GM04504 (cell line): ENCODE results near the gene MCF2L2.

ENCODE experiments used
- DNase-seq: peaks from one replicate; pipeline ENCODE4 v3.0.0-alpha.2; 2012; ENCODE audit warnings: low read depth

MCF2L2 gene

DNA sequence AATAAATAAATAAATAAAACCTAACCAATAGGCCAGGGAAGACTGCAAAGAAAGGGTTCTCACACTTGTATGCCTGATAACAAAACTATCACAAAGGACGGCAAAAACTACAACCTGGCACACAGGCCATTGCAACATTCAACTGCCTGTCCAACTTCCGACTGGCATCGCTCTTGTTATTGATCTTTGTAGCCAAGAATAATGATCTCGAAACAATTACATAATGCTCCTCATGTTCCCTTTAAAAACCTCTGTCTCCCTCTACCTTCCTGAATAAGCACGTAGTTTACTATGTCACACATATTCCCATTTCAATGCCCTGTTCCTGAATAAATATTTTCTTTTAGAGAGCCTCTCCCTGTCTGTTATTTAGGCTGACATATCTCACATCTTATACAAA is 101.1 kb downstream of the MCF2L2 start:
- DNase-seq, result no peak

DNA sequence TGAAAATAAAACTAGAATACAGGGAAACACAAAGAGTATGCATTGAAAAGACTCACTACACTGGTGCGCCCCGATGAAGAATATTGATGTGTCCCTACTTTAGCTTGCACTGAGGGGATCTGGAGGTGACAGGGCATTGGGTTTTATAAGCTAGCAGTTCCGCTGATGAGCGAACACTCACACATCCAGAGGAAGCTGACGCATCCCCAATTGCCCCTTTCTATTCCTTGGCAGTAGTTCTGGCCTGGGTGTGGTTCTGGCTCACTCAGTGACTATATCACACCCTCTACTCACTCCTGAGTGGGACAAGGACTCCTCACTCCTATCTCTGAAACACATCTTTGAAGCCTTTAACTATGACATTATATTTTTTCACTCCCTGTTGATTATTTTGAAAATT is 104.3 kb downstream of the MCF2L2 start:
- DNase-seq, result no peak

DNA sequence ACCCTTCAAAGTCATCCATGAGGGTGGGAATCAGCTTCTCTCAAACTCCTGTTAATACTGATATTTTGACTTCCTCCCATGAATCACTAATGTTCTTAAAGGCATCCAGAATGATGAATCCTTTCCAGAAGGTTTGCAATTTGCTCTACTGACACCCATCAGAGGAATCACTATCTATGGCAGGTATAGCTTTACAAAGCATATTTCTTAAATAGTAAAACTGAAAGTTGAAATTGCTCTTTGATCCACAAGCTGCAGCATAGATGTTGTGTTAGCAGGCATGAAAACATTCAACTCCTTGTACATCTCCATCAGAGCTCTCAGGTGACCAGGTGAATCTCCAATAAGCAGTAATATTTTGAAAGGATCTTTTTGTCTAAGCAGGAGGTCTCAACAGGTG is 109.0 kb downstream of the MCF2L2 start:
- no peak for DNase-seq

DNA sequence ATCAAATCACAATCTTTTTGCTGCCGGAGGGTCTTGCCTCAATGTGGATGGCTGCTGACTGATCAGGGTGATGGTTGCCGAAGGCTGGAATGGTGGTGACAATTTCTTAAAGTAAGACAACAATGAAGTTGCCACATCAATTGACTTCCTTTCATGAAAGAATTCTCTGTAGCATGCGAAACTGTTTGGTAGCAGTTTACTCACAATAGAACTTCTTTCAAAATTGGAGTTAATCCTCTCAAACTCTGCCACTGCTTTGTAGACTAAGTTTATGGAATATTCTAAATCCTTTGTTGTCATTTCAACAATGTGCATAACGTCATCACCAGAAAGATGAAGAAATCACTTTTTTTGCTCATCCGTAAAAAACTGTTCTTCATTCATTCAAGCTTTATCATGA is 109.5 kb downstream of the MCF2L2 start:
- DNase-seq, result no peak

DNA sequence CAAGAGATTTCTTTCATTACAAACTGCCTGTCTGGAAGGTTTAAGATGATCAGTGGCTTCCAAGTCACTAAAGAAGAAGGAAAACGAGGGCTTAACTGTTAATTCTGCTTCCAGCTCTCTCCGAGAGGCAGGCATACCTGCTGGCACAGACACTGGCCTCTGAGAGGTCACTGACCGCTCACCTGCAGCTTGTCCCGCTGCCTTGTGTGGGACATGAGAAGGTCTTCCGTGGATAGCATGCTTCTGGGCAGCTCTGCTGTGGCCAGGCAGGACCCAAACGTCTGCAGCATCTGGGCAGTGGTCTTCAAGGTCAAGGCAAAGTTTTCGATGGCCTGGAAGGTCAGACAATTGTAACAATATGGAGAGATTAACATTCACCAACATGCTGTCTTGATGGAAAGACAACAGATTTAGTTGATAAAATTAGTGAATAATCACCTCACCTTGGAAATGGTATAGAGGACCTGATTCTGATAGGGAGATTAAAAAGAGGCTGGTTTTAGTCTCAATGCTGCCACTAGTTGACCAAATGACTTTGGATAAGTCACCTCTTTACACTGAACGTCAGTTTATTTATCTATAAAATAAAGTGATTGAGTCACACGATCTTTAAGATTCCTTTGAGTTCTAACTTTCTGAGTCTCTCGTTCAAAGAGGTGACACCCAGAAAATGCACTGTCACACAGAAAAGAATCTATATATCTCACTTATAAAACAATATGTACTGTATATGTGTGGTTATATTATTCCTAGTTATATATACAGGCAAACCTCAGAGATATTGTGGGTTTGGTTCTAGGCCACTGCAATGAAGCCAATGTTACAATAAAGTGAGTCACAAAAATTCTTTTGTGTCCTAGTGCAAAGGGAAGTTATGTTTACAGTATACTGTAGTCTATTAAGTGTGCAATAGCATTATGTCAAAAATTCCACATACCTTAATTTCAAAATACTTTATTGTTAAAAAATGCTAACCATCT is 110.2 kb downstream of the MCF2L2 start:
- no peak for DNase-seq

DNA sequence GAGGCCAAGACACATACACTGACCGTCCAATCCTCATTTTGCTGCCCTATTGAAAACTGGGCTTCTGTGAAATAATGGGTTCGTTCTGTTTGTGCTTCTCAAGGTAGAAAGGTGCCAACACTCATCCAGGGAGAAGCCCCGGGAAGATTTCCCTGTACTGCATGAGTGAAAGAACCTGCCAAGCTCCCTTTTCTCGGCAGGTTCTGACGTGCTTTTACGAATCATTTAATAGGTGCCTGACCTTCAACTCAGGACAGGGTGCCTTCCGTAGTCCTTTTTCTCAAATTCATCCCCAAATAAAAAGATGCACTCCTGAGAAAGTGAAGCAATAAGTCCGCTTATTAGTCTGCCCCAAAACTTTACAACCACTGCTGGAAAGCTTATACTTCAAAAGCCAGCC is 111.1 kb downstream of the MCF2L2 start:
- no peak for DNase-seq

DNA sequence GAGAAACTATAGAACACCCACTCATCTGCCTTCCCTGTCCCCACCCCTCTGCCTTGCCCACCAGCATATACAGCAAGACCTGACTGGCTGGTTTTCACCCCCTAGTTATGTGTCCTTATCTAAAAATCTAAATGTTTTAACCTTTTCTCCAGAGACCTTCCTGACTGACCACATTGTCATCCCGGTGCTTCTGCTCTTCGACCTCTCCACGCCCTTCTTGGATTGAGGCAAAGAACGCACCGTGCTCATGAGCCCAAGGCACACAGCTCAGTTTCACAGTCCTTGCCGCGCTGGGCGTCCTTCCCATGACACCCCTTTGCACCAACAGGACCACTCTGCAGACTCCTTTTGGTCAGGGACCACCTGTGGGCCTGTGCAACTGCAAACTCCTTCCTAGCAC is 112.7 kb downstream of the MCF2L2 start:
- no peak for DNase-seq

DNA sequence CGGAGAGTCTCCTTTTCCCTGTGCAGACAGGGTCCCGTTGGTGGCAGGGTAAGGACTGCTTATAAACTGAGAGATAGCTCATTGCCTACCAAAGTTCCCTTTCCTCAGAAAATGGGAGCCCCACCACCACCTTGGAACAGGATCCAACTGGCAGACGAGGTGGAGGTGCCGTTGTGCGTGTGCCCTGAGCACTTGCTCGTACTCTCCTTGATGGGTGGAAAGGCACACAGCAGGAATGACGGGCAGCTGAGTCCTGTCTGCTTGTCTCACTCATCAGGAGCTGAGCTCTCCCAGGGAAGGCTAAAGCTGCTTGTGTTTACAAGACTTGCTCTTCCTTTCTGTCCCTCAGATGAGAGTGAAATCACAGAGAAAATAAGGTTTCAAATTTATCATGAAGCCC is 114.7 kb downstream of the MCF2L2 start:
- DNase-seq, result no peak

DNA sequence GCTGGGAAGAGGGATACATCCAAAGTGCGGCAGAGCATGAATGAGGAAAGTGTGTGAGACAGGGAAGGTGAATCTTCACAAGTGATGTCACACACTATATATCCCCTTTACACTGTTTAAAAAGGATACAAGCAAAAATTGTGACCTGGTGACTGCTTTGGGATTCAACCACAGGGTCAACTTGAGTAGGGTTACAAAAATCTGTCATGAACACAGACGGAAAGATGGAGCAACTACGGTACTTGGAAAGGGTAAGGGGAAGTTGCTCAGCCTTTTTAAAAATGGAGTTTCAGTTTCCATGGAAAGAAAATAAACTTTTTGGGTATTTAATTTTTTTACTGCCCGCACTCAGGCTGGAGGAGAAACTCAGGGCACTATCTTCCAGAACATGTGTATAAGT is 115.1 kb downstream of the MCF2L2 start:
- no peak for DNase-seq

DNA sequence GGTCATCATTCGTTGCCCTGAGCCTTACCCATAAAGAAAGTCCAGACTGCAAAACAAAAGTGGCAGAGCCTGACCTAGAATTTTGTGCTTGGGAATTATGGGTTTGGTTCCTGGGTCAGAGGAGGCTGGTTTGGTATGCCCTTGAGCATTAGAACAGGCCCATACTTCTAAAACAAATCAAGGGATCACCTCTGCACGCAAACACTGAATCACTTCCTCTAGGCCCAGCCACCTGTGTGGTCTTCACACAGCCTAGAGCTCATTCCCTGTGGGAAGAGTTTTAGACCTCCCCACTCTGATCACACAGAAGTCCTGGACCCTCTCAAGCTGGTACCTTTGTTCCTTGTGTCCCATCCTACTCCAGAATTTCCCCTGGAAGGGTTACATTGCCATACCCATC is 116.0 kb downstream of the MCF2L2 start:
- DNase-seq, result no peak

DNA sequence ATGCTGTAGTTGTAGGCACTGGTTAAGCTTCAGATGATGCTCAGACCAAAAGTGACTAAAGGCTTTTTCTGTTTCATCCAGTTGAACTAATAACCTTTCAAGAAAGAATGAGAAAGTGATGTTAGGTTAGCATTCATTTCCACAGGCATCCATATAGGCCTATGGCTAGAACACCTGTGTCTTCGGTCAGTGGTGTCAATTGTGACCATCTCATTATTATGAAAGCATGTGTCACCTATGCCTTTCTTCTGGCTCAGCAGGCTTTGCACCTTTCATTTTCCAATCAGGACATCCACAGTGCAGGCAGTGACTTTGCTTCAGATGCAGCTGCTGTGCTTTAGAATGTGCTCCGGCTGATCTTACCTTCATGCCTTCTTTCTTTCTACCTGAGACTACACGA is 117.5 kb downstream of the MCF2L2 start:
- no peak for DNase-seq

DNA sequence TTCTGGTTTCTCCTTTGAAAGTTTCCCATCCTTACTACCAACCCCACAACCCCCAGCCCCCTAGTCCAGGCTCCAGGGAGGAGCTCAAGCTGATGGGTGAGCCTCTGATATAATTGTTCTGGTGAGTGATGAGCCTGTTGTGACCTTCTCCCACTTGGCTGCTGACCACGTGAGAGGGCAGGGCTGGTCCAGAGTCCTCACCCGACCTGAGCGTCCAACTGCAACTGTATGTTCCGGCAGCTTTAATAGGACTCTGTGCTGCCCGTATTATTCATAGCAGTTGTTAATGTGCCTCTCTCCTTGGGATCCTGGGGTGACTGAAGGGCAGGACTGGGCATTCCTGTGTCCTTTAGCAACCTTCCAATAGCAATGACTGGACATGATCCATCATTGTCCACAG is 119.1 kb downstream of the MCF2L2 start:
- no peak for DNase-seq

DNA sequence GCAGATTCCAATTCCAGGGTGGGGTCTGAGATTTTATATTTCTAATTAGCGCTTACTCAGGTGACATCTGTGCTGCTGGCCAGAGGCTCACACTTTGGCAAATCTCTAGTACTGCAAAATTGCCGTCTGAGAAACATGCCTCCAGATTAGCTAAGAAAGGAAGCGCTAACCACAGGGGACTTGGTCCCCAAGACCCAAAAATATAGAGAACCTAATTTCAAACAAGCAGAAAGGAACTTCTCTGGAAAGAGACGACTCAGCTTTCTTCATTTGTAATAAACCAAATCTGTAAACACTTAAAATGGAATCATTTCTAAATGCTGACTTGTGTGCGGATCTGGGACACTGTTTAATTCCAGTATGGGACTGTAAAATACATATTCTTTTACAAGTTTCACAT is 119.7 kb downstream of the MCF2L2 start:
- no peak for DNase-seq

DNA sequence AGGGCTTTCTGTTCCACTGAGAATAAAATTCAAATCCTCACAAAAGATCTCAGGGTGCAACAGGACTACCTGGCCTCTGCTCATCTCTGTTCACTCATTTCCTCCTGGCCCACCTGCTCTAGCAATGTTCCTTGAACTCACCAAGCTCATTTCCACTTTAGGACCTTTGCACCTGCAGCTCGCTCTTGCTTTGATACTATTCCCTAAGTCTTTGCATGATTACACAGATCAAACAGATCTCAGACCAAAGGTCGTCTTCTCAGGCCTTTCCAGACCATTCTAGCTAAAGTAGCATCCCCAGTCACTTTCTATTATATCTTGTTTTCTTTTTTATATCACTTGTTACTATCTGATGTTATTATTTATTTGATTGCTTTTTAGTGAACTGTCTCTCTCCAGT is 120.7 kb downstream of the MCF2L2 start:
- no peak for DNase-seq

DNA sequence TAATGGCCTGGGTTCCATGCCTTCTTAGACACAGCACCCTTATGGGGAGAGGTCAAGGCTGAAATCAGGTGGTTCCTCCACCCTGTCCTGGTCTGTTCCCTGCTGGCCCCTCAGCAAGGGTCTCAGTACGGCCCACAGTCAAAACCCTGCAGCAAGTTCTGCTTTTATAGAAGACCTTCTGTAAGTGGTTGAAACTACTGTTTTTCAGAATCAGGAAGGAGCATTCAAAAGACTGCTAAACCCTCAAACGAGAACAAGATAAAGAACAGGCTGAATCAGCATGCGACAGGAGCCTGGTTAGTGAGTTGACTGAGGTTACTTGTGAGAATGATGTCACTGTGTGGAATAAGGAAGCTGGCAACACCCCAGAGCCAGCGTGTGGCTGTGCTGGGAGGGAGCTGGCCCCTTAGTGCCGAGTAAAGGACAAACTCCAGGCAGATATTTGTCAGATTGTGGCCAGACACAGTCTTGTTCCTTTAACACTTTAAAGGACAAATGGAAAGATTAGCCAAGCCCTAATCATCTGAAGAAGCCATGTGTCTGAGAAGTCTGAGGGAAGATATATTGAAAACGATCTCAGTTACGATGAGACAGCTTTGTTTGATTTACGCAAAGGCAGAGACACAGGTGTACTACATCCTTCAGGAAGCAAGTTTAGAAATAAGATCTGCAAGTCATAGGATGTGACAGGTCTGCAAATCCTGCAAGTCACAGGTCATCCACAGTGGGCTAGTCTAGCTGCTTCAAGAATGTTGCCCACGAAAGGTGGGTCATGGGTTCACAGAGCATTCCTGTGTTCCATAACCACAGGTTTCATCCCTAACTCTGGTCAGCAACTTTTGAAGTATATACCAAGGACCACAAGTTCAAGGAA is 121.4 kb downstream of the MCF2L2 start:
- no peak for DNase-seq

DNA sequence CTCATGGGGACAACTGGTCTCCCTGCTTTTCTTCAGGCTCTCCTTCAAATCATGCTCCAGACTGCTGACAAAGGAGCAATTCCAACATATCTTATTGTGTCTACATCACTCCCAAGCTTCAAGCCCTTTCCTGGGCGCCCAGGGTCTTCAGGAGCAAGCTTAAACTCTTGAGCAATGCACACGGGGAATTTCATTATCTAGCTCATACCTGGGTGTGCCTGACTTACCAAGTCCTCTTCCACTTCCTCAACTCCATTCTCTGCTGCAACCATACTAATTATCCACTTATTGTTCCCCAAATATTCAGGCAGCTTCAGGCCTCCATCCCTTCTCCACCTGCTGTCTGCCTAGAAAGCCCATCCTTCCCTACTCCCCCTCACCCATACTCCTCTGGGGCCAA is 124.7 kb downstream of the MCF2L2 start:
- no peak for DNase-seq

DNA sequence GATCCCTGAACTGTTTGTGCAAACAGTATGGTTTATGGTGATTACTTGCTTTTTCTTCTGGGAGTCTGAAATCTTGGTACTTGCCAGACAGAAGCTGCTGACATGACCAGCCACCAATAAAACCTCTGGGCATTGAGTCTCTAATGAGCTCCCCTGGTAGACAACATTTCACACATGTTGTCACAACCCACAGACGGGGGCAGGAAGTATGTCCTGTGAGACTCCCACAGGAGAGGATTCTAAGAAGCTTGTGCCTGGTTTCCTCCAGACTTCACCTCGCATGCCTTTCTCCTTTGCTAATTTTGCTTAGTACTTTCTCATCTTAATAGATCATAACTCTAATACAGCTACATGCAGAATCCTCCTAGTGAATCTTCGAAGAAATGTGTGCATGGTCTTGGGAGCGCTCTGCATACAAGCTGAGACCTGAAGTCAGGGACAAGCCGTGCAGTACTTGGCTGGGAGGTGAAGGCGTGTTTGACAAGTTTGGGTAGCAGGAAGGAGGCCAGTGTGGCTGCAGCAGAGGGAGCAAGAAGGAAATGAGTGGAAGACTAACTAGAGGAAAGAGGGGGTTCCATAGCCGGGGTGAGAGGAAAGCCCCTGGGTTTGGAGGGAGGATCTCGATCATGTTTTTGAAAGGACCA is 126.4 kb downstream of the MCF2L2 start:
- no peak for DNase-seq

DNA sequence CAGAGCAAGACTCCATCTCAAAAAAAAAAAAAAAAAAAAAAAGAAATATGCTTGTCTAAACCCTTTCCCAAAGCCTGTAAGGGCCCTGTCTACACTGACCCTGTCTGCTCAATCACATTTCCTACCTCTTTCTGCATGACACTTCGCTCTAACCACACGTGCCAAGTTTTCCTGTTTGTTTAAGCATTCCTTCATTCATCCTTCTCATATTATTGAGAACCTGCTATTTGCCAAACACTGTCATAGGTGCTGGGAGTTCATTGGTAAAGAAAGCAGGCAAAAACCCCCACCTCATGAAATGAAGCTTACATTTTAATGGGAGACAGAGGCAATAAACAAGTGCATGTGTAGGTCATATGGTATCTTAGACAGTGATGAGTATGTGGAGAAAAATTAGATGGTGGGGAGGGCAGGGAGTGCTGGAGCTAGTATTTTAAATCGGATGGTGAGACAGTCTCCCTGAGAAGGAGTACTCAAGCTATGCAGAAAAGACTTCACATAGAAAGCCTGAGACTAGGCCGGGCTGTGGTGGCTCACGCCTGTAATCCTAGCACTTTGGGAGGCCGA is 127.3 kb downstream of the MCF2L2 start:
- no peak for DNase-seq

DNA sequence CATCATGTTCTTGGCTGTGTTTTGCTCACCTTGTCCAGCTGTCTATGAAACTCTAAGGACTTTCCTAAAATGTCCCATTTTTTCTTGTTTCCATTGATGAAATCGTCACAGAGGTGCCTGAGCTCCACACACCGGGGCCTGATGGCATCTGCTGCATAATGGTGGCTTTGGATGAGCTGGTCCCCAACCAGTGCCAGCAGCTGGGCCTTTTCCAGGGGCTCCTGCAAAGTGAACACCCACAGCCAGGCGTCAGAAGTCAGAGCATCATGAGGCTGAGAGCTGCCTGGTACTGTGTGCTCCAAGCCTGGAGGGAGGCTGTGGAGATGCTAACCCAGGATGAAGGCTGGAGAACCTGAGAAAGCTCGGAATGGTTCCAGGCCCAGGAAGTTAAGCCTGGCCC is 128.4 kb downstream of the MCF2L2 start:
- DNase-seq, result no peak

DNA sequence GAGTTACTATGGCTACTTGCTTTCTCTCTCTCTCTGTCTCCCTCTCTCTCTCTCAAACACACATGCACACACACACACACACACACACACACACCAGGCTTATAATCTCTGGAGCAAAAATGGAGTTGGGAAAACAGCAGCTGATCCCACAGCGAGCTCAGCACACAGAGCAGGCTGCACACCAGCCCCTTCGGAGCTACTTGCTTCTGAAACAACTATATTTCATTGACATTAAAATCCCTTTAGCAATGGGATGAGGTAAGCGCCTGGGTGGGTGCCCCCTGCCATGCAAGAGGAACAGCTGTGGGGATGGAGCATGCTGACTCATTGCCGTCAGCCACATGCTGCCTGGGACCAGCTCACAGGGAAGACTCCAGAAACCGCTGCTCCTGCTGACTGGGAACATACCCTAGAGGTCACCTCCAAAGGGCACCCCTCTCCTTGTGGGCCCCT is 129.7 kb downstream of the MCF2L2 start:
- DNase-seq, result peak; percentile 65

DNA sequence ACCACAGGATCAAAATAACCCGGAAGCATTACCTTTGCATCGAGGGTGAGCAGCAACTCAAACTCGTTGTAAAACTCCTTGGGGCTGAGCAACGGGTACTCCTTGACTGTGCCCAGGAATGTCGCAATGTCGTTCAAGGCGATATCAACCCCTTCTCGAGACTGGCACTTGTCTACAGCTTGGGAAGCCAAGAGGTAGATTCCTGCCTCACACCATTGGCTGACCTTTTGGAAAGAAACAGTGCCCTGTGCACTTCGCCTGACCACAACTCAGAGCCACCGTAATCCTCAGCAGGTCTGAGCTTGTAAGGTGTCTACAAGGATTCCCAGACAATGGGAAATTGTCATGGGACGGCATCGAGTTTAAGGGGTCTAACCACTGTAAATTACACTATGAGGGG is 131.5 kb downstream of the MCF2L2 start:
- no peak for DNase-seq

DNA sequence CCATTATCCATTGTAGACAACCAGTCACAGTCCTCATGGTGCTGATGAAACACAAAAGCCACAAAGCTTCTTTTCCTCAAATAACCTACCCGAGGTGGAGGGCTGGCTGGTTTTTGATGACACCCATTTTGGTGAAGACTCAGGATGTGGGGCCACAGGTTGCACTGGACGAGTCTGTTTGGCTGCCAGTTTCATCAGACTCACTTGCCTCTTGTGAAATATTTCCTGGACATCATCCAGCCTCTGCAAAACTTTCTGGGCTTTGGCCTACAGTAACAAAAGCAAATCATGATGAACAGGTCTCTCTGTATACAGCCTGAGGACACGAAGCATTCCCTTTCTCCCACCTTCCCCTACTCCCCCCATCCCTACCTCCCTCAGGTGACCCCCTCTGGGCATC is 133.2 kb downstream of the MCF2L2 start:
- DNase-seq, result peak; percentile 51
